ENCODE measurements around the gene LZIC.

Gene LZIC

DNA sequence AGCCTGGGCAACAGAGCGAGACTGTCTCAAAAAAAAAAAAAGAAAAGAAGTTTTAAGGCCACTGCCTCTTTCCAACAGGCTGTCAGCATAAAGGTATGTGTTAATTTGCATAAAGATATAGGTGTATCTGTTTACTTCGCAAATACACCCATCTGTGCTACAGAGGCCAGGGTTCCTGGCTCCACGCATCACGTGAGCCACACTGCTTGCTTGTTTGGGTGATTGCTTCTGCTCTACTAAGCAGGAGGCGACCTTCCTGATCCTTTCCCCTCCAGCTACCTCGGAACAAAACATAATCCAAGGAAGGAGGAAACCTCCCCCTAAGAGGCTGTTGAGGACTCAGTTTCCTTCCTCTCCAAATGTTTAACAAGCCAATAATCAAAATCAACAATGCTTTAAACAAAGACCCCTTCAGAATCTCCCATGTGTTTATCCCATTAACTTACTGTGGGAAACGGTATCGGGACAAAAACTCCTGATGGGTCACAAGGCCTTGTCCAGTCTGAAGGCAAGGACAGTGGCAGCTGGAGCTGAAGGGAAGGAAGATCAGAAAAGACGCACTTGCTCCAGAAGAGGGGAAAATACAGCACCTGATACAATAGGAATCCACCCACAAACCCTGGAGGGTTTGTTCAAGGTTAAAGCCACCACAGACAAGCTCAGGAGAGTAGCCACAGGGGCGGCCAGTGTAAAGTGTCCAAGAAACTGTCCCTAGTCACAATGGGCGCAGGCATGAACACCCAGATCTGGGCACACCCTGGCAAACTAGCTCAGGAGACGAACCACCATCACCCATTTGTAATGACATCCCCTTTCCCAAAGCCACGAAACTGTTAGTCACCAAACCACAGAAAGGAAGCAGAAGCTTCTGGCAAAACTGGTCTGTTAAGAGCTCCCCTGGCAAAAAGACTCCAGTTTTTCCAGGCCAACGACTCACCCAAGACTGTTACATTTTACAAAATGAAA is 50.3 kb downstream of the LZIC start:
- ChIA-PET POLR2A (interaction anchor here (0.6 to 1.2 kb wide), 4 partner anchors 11 to 1909 kb away, joined by 3 to 6 read pairs (median 3); partner anchors contain the start of genes LZIC and NMNAT1), CTCF (interaction anchor here (0.9 to 31.2 kb wide), 6 partner anchors 12 to 108 kb away, joined by 3 to 502 read pairs (median 6); no protein-coding TSS in a partner anchor)
- TF ChIP-seq, protein P1, sequence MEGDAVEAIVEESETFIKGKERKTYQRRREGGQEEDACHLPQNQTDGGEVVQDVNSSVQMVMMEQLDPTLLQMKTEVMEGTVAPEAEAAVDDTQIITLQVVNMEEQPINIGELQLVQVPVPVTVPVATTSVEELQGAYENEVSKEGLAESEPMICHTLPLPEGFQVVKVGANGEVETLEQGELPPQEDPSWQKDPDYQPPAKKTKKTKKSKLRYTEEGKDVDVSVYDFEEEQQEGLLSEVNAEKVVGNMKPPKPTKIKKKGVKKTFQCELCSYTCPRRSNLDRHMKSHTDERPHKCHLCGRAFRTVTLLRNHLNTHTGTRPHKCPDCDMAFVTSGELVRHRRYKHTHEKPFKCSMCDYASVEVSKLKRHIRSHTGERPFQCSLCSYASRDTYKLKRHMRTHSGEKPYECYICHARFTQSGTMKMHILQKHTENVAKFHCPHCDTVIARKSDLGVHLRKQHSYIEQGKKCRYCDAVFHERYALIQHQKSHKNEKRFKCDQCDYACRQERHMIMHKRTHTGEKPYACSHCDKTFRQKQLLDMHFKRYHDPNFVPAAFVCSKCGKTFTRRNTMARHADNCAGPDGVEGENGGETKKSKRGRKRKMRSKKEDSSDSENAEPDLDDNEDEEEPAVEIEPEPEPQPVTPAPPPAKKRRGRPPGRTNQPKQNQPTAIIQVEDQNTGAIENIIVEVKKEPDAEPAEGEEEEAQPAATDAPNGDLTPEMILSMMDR (IDR thresholded peaks at IDR 0.05; ENCODE audit: insufficient read depth, low read length, missing control alignments), result no peak
- 0 out of 2 replicates have a peak overlapping the region, but pooled peaks have one; percentile 13 for H3K4me3 ChIP-seq (ENCODE audit: low read depth, low read length)
- peak; percentile 33 for DNase-seq (ENCODE audit: low read depth, low spot score)

GRCh38 chr1:9891207-9891606 is 52.0 kb downstream of the LZIC start:
- DNase-seq (ENCODE audit: low read depth, low spot score), result no peak
- CTCF ChIA-PET, result interaction anchor here (1.2 to 31.2 kb wide), 2 partner anchors 22 to 51 kb away, joined by 6 to 502 read pairs; no protein-coding TSS in a partner anchor
- H3K4me3 ChIP-seq (ENCODE audit: low read depth, low read length), result no peak overlapping the region; the same call in 1 of the 2 replicates
- POLR2A ChIA-PET, result interaction anchor here (0.6 to 1.0 kb wide), 2 partner anchors 13 to 42 kb away, joined by 3 read pairs; no protein-coding TSS in a partner anchor
- TF ChIP-seq, protein P1 (IDR thresholded peaks at IDR 0.05; ENCODE audit: insufficient read depth, low read length, missing control alignments), result no peak

DNA sequence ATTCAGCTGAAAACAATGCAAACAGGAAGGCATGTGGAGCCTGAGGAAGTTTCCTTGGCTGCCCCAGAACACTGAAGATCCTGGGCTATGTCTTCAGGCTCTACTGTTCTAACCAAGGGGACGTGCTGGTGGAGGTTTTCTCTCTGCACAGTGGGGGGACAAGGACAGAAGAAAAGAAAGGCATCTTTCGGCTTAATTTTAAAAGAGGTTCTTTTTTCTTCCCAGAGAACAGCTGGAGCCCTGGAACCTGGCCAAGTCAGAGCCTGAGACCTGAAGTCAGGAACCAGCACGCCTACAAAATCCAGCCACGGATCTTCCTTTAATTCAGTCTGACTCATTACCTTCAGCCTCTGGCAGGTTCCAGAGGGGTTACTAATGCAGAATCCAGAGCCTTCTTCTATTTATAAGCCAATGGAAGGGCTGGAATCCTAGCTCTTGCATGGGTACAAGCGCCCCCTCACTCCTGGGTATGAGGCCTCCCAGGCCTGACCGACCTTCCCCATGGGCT is 52.9 kb downstream of the LZIC start:
- H3K4me3 ChIP-seq (ENCODE audit: low read depth, low read length), result no peak overlapping the region
- TF ChIP-seq, protein P1 (IDR thresholded peaks at IDR 0.05; ENCODE audit: insufficient read depth, low read length, missing control alignments), result no peak
- POLR2A ChIA-PET, result interaction anchor here (0.6 to 1.0 kb wide), 2 partner anchors 12 to 336 kb away, joined by 3 to 4 read pairs; no protein-coding TSS in a partner anchor
- DNase-seq (ENCODE audit: low read depth, low spot score), result no peak
- CTCF ChIA-PET, result interaction anchor here (0.9 to 31.2 kb wide), 5 partner anchors 21 to 264 kb away, joined by 3 to 502 read pairs (median 3); no protein-coding TSS in a partner anchor

- CTCF ChIA-PET, result interaction anchor here (0.9 to 31.2 kb wide), 7 partner anchors 20 to 263 kb away, joined by 3 to 502 read pairs (median 3); no protein-coding TSS in a partner anchor
- TF ChIP-seq, protein P1 (IDR thresholded peaks at IDR 0.05; ENCODE audit: insufficient read depth, low read length, missing control alignments), result no peak
- POLR2A ChIA-PET, result no interaction called here
- no peak overlapping the region for H3K4me3 ChIP-seq (ENCODE audit: low read depth, low read length)
- DNase-seq (ENCODE audit: low read depth, low spot score), result no peak
Measured at GRCh38 chr1:9889411-9889810, 53.8 kb downstream of the LZIC start.

- ChIA-PET CTCF (interaction anchor here (0.9 to 31.2 kb wide), 4 partner anchors 20 to 53 kb away, joined by 3 to 502 read pairs (median 6); no protein-coding TSS in a partner anchor), POLR2A (interaction anchor here (0.6 kb wide), 1 partner anchor 22 kb away, joined by 3 read pairs; no protein-coding TSS in a partner anchor)
- no peak for DNase-seq (ENCODE audit: low read depth, low spot score)
- TF ChIP-seq, protein P1 (IDR thresholded peaks at IDR 0.05; ENCODE audit: insufficient read depth, low read length, missing control alignments), result no peak
- H3K4me3 ChIP-seq (ENCODE audit: low read depth, low read length), result no peak overlapping the region
Measured at GRCh38 chr1:9888886-9889285, 54.3 kb downstream of the LZIC start.
